Stimulated activated CD8-positive, alpha-beta memory T cell treated with anti-CD3 and anti-CD28 coated beads, Interleukin-2, amount 100 ng/mL, for 48 hours (primary cell): ENCODE data around the gene GMCL1.
"Not testable (repeated sequence)": the region's sequence is repeated elsewhere in the genome, so short reads cannot be mapped to it uniquely, and the experiment has no call there.

ENCODE experiments used
- DNase-seq, 2 donors: peaks; one replicate each; pipeline ENCODE4 v3.0.0-alpha.2; 2020; ENCODE audit warnings: low read depth in 2 of 2

Gene GMCL1, protein sequence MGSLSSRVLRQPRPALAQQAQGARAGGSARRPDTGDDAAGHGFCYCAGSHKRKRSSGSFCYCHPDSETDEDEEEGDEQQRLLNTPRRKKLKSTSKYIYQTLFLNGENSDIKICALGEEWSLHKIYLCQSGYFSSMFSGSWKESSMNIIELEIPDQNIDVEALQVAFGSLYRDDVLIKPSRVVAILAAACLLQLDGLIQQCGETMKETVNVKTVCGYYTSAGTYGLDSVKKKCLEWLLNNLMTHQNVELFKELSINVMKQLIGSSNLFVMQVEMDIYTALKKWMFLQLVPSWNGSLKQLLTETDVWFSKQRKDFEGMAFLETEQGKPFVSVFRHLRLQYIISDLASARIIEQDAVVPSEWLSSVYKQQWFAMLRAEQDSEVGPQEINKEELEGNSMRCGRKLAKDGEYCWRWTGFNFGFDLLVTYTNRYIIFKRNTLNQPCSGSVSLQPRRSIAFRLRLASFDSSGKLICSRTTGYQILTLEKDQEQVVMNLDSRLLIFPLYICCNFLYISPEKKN

DNA sequence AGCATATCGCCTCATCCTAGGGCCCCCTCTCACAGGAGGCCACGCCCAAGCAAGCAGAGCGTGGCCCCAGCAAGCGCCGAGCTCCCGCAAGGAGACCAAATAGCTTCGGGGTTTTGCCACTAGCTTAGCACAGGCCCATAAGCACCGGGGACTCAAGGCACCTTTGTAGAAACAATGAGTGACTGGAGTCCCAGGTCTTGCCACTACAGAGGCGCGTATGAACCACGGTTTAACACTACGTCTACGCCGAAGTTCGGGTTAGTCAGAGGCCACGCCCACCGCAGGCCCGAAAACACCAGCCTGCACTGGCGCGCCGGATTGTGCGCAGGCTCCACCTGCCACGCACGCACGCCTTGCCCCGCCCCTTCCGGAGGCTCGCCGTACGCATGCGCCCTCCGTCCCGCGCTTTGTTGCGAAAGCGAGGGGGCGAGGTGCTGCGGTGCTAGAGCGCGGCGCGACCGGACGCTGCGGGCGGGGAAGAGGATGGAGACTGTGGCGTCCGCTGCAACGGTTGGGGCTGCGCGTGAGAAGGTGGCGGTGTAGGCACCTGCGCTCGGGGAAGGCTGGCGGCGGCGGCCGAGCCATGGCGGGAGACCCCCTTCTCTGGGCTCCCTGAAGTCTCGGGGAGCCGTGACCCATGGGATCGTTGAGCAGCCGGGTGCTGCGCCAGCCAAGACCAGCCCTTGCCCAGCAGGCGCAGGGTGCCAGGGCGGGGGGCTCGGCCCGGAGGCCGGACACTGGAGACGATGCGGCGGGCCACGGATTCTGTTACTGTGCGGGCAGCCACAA lies at the start of gene GMCL1:
Gene GMCL1, plus strand, starts transcription at position 405 of the 789 bp plus-strand sequence. Its CDS starts 233 bp downstream, at position 638.
- DNase-seq: peak; percentile 99

DNA sequence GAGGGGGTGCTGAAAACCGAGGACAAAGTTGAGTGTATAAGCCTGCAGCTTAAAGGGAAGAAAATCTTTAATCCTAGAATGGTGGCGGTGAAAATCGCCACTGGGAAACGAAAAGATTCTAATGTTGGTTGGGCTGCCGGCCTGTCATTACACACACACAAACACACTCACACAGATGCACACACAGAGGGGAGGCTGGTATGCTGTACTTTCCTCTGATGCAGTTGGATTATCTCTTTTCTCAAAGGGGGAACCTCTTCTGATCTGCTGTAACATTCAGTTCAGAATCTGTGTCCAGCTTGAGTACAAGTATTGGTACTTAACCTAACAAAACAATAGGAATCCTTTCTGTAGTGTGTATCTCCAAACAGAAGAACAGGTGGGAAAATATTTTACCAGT lies 48.5 kb upstream of the GMCL1 start:
- DNase-seq: no peak

DNA sequence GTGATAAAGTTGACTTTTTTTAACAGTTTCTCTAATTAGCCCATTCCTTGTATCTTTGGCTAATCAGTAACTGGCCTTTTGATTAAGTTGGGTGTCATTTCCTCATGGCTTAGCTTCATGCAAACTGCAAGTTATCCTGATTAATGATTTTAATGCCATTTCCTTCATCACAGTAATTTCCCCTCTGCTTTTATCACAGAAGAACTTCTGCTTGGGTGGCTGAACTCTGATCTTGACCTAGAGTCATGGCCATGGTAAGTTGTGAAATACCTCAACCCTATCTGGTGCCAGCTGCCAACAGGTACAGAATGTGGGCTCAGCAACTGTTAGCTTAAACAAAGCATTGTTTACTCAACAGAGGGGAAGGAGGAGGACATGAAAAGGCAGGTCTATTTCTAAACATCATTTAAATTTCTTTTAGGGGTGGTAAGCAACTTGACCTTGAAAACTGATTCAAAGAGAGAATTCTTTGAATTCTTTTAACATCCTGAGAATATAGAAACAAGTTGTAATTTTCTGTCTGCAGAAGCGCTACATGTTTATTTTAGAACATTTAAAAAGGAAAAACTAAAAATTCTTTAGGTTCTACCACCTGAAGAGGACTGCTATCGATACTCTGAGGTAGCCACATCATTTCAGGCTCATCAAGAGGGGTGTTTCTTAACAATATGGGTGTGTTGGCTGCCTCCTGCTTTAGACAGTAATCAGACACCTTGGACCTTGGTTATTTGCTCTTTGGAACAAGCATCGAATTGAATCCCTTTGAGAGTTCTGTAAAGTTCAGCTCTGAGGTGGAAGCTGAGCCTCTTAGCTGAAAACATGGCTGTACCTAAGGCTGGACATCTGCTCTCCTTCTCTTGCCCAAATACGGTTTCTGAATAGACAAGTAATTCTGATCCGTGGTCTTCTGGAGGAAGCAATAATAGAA lies 47.9 kb upstream of the GMCL1 start:
- DNase-seq: no peak

DNA sequence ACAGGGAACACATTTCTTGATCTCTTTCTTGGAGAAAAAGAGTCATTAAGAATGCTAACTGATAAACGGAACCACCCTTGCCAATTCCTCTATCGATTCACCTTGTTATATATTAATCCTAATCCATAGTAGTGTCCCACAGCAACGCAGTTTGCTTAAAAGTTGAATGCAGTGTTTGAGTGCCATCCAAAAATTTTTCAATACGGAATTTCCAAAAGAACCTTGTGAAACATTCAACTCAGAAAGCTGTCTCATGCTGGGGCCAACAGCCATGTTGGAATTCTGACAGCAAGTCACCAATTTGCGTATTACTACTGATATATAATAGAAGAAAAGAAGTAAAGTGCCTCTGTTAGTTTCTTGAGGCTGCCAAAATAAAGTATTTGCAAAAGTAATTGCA lies 45.2 kb upstream of the GMCL1 start:
- no peak for DNase-seq

DNA sequence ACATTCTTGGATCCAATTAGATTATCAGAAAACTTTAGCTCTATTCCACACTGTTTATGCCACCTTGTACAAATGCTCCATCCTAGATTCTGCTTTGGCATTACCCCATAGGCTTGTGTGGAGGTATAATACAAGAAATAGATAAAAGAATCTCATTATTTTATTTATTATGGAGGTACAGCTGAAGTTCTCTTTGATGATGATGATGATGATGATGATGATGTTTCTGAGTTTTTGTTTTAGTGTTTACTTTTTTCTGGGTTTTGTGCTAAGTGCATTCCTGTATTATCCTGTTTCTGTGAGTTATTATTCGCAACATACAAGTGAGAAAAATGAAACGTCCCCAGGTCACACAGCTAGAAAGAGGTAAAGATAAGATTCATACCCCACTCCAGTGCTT lies 44.1 kb upstream of the GMCL1 start:
- DNase-seq: no peak

DNA sequence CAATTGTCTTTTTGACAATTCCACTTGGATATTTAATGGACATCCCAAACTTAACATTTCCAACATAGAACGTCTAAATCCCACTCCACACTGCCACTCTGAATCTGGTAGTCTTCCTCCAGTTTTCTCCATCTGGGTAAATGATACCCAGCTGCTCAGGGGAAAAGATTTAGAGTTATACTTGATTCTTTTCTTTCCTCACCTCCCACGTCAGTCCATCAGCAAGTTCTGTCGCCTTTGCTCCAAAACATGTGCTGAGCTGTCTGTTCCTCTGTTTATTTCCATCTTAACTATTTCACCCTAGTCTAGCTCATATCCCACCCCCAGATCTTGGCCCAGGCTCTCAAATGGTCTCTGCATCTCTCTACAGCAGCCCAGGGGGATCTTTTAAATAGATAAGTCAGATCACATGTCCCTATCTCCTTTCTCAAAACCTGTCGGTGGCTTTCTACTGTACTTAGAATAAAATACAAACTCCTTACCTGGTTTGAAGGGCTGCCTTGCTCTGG lies 43.4 kb upstream of the GMCL1 start:
- no peak for DNase-seq

DNA sequence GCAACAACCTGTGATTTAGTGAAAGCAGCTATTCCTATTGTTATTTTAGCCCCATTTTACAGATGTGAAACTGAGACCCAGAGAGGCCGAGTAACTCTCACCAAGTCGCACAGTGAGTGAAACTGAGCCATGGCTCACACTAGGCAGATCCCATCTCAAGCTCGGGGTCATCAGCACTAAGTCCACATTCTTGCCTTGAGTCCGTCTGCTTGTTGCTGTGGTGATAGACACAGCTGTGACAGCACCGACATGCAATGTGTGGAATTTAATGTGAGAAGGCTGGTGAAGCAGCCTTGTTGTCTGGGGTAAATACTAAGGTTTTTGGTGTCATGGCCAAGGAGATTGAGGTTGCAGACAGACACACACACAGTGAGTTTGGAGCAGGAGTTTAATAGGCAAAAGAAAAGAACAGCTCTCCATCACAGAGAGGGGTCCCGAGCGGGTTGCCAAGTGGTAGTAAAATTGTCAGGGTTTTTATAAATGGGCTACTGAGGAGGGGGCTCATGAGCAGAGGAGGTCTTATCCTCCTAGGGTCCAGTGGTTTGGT lies 40.2 kb upstream of the GMCL1 start:
- DNase-seq: no peak

DNA sequence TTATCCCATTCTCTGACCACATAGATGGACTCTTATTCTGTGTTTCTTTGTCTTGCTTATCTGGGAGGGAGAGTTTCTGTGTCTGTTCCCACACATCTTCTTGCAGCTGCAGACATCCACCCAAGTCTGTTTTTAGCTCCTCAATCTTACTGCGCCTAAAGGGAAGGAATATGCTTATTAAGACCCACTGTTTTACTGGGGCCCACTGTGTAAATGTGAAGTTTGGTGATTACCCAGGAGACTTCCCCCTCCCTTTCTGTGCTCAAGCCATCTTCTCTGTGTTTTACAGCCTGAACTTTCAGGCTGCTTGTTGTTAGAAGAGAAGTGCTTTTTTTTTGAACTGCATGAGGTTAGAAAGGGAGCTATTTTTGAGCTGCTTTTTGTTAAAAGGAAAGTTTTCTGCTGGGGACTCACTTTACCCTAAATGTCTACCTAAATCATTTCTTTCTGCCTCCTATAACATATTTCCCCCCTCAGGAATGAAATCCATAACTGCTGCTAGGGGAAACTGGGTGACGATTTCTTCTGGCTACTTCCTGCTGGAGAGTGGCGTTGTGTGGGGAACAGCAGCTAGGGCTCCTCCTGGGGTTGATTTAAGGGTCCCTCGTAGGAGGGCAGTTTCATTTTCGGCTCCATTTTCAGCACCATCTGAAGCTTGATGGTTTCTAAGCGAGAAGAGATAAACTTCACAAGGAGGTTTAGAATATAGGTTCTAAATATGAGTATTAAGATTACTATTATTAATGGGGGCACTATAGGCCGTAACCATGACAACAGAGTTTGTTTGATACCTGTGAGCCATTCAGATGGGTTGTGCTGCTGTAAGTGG lies 39.5 kb upstream of the GMCL1 start:
- DNase-seq: no peak

DNA sequence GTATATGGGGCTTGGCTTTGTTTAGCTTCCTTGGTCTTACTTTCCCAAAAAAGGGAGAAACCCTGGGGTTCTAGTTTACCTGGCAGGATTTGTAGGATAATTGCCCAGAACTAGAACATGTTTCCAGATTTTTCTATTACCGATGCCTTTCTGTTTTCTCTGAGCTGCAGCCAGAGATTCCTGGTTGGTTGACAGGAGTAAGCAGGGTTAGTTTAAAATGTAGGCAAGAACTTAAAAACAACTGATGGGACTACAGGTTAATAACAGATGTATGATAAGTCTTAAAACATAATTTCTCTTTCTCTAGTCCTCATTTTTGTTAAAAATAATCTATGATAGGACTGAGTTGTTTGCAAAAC lies 38.9 kb upstream of the GMCL1 start:
- no peak for DNase-seq

DNA sequence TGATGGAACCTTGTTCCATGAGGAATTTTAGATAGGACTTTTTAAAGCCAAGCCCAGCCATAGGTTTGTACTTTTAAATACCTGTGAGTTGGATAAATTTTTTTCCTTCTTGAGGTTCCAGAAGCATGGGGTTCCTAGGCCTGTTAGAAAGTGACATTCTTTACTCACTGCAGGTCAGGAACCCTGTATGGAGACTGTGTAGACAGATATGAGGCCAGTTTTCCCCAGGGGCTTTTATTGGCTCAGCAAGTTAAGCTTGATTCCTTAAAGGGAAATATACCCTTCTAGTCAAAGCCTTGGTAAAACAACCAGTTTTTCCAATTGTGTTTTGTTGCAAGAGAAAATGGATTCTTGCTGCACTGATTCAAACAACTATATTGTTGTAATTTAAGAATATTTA lies 38.4 kb upstream of the GMCL1 start:
- no peak for DNase-seq

DNA sequence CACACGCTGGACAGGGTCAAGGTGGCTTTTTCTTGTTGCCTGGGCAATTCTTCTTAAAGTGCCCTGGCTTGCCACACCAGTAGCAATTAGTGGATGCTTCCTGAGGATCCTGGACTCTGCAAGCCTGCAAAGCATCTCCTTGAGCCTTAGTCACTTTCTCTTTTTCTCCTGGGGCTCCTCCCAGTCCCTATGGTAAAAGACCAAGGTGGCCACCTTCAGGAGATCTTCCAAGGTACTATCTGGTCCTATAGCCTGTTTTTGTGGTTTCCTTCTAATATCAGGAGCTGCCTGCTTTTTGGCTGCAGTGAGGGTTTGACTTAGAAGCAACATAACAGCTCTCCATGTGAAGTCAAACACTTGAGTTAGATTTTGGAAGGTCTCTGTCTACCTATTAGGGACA lies 33.3 kb upstream of the GMCL1 start:
- no peak for DNase-seq

DNA sequence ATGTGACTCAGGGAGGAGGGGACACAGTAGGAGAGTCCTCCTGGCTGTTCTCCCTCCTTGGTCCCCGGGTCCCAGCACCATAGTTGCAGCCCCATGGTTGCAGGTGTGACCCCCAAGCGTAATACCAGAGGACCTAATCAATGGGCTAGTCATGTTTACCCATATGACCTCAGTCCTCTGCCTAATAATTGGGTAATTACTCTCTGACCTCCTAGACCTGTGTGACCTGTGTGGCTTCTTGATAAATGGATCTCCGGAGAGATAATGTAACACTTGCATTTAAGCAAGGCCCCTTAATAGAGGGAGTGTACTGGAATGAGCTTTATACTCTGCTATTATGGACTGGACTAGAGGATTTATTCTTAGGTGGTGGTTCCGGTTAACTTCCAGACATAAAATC lies 32.2 kb upstream of the GMCL1 start:
- no peak for DNase-seq

DNA sequence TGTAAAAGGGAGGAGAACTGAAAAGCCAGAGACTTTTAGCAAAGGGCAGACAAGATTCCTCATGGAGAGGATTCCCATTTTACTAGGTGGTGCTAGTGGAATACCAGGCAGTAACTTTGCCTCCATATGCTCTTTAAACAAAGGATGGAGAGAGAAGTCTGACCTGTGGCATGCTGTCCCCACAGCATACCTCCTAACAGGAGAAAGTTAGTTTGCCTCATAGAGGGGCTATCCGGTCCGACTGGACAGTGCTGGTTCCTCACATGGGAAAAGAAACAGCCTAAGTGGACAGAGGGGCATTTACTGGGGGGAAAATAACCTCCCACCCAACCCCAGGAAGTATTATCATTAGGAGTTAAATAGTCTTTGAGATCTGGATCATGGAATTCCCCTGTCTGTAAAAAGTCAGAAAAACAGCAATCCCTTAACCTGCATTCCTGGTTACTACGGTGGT lies 31.6 kb upstream of the GMCL1 start:
- no peak for DNase-seq

DNA sequence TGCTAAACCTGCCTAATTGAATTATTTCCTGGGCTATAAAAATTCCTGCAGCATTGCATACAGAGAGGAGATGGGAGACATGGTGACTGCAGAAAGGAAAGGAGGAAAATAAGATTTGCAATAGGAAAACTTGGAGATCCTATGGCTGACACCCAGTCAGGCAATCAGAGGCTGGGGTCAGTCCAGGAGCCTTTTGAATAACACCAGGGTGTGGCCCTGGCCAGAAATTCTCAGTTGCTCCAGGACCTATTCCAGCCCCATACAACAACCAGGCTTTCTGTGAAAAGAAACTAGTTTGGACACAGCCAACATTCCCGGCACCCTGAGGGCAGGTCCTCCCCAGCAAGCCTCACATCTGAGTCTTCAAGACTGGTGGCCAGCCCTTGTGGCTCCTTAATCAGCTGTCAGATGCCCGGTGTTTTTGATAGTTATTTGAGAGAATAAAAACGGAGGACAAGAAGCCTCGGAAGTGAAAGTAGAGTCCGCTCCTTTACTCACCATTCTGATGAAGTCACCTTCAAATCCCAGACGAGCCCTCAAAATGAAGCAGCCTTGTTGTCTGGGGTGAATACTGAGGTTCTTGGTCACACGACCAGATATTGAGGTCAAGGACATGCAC lies 31.1 kb upstream of the GMCL1 start:
- DNase-seq: no peak

DNA sequence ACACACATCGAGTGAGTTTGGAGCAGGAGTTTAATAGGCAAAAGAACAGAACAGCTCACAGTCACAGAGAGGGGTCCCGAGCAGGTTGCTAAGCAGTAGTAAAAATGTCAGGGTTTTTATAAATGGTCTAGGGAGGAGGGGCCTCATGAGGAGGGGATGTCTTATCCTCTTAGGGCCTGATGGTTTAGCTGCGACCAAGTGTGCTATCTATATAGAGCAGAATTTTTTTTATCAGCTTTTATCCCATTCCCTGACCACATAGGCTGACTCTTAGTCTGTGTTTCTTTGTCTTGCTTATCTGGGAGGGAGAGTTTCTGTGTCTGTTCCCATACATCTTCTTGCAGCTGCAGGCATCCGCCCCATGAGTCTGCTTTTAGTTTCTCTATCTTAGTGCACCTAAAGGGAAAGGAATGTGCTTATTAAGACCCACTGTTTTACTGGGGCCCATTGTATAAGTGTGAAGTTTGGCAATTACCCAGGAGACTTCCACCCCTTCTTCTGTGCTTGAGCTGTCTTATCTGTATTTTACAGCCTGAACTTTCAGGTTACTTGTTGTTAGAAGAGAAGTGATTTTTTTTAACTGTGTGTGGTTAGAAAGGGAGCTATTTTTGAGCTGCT lies 30.4 kb upstream of the GMCL1 start:
- DNase-seq: no peak

DNA sequence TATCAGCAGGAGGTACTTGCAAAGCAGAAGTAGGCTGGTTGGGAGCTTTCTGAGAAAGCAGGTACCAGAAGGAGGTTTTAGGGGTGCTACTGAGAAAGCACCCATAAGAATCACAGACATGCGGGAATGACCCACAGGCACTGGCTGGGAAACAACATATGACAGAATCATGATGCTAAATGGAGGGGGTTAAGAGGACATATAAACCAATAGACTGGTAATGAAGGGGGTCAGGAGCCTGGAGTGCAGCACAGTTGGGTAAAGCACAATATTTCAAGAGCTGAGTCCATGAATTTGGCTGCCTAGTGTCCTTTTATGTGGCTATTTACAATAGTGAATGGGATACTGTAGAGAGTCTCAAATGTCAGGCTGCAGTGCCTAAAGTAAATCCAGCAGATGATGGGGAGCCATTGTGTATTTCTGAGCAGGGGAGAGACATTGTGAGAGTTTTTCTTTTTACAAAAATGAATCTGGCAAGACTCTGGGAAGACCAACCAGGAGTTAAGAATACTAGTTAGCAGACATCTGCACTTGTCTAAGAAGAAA lies 27.6 kb upstream of the GMCL1 start:
- no peak for DNase-seq

DNA sequence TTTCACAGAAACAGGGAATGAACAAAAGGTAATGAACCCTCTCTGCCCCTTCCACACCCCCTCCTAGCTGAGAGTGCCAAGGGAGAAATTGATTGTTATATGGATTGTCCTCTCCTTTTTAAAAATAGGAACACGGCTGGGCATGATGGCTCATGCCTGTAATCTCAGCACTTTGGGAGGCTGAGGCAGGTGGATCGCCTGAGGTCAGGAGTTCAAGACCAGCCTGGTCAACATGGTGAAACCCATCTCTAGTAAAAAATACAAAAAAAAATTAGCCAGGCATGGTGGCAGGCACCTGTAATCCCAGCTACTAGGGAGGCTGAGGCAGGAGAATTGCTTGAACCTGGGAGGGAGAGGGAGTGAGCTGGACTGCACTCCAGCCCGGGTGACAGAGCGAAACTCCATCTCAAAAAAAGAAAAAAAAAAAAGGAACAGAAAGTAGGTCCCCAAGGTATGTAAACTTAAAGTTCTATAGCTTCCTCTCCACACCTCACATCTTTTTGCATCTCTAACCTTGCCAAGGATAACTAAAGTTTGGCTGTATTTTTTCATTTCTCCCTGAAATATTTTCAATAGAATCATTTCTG lies 26.6 kb upstream of the GMCL1 start:
- not testable (repeated sequence) for DNase-seq

DNA sequence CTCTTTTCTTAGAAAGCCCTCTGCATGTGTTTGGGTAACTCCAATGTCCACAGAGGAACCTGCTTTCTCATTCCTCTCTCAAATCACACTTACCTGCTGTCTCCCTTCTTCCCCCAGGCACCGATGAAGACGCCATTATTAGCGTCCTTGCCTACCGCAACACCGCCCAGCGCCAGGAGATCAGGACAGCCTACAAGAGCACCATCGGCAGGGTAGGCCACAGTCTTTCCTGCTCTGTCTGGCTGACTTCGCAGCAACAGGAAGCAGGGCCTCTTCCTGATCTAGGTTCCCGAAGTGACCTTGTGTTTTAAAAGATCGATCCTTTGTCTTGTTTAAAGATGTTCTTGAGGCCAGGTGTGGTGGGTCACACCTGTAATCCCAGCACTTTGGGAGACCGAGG lies 25.0 kb upstream of the GMCL1 start:
- DNase-seq: no peak

DNA sequence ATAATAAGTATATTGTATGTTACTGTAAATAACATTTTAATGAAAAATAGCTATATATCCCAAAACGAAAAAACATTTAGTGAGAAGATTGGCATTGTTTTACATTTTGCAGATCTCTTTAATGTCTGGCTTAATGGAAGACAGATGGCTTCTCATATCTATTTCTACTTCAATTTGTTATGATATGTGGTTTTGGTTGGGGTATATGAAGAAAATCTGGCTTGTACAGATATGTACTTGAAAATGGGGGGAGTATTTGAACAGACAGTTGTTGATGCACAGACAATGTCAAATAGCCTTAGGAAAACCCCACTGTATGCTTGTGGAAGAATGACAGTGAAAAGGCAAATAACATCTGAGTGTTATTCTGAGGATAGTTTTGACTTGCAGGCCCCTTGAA lies 23.6 kb upstream of the GMCL1 start:
- DNase-seq: no peak
